HG02840 (cell line): Measurements from ENCODE around the gene RNU4-1.
"Not testable (repeated sequence)": the region's sequence is repeated elsewhere in the genome, so short reads cannot be mapped to it uniquely, and the experiment has no call there.

ENCODE experiments used
- ATAC-seq: cut with Tn5 transposase; IDR thresholded peaks from one replicate; pipeline ENCODE4 v1.9.1; 2021; ENCODE audit warnings: mild to moderate bottlenecking, moderate library complexity, moderate number of reproducible peaks; ENCODE audit not compliant: unreplicated experiment, low FRiP score

The RNU4-1 gene

DNA sequence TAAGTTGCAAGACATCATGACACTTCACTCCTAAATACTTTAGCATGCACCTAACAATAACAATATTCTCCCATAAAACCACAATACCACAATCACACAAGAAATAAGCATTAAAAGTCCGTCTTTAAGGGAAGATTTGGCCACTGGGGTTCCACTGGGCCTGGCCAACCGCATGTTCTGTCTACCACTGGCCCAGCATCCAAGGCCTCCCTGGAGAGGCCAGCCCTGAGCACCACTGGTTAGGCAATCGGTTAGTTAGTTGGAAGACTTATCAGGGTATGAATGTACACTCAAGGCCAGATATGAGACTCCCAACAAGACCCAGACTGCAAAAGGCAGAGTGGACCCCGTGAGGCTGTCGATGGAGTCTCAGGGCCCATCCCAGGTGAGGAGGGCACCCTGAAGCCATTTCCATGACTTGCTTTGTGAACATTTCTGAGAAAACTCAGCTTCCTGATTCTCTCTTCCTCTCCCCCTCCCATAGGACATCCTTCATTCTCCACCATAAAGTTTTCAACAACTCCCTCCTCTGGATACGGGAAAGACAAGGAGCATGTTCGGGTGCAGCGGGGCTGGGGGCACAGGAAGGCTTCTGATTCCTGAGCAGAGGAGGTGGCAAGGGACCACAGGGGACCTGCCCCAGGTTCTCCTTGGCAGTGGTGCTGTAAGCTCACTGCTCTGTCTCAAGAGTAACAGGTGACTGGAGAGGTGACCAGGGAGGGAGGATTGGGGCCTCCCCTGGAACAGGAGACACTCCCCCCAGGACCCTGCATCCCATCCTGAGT is 33.4 kb downstream of the RNU4-1 start:
- ATAC-seq = no peak

DNA sequence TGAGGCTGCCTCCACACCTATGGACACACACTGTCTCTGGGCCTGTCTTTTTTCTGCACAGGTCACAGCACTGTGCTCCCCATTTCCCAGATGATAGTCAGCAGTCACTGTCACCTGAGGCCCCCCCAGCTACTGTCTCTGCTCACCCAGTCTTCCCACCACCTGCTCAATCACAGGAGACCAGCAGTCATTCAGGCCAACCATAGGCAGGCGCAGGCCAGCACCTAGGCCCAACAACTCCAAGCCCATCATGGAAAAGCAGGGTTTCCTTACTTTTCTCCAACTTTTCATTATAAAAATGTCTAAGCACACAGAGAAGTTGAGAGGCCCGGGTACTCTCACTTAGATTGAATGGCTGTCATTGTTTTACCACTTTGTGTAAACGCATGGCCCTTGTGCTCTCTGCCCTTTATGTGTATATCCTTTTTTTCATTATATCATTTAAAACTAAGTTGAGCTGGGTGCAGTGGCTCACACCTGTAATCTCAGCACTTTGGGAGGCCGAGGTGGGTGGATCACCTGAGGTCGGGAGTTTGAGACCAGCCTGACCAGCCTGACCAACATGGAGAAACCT is 34.6 kb downstream of the RNU4-1 start:
- ATAC-seq = no peak

DNA sequence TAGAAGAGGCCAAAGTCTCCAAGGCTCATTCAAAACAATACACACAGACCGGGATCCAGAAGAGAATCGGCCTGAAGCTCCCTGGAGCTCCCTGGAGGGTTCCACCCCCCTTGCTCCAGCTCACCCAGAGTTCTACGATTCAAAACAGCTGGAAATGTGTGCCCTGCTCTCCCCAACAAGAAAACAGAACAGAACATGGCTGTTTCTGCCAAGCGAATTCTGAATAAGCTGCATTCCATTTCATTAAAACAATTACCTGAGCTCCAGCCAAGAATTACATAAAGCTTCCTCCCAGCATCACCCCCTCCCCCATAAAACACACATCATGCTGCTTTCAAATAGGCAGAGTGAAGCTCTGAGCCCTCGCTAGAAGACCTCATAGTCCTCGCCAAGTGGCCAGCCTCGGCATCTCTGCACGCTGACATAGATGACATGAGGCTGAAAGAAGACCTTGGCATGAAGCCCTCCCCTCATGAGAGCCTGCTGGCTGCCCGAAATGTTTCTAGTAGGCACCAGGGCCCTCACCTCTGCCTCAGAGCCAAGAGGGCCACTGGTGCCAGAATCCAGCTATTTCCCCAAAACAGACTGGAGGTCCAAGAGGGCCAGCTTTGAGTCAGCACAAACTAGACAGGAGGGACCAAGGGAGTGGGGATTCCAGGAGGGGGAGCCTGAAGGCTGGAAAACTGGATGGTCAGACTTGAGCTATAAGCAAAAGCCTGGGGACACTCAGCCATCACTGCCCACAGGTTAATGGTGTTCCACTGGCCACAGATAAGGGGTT is 35.8 kb downstream of the RNU4-1 start:
- ATAC-seq = no peak

DNA sequence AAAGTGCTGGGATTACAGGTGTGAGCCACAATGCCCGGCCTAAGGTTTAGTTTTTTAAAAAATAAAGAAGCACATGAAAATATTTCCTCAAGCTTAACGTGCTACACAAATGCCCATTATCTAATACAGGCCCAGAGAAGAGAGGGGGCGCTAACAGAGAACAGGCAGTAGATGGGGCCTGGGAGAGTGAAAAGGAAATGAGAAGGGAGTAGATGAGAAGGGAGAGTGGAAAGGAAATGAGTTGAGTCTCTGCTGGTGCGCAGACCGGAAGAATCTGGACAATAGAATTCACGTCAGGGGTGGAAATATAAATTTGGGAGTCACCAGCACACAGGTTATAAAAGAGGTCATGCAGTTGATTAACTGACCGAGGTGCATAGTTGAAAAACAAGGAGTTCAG is 38.2 kb downstream of the RNU4-1 start:
- no peak for ATAC-seq

DNA sequence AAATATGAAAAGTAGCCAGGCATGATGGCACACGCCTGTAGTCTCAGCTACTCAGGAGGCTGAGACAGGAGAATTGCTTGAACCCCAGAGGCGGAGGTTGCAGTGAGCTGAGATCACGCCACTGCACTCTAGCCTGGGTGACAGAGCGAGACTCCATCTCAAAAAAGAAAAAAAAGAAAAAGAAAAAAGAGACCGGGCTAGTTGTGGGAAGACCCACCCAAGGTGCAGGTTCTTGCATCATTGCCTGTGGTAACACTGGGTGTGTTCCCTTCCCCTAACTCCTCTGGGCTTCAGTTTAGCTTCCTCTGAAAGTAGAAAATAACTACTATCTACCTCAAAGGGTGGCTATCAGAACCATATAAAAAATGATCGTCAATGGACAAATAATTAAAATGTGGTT is 39.7 kb downstream of the RNU4-1 start:
- not testable (repeated sequence) for ATAC-seq

DNA sequence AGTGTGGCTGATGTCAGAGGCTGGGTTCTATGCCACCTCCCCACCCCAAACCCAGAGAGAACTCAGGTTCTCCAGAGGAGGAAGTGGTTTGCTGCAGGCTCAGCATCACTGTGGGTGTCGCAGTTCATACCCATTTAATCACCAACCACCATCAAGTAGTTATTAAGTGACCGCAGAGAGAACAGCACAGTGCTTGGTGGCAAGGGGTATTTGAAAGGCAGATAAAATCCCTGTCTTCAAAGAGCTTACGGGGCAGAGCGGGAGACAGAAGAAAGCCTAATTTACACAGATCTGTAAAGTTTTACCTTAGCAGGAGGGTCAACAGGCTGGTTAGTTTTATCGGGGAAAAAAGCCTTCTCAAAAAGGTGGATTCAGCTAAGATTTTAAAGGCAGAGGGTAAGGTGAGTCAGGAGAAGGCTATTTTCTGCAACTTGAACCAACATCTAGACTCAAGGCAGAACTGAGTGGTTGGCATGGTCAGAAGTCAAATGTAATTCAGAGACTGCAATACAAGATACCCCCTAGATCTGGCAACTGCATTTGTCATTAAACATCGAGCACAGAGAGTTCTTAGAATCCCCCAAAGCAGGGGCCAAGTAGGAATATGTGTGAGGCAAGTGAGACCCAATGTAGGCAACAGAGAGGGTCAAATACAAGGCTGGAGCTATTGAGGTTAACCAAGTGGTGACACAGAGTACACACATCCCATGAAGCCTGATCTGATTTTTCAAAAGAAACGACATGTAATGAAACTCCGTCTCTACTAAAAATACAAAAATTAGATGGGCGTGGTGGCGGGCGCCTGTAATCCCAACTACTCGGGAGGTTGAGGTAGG is 40.7 kb downstream of the RNU4-1 start:
- ATAC-seq = no peak

DNA sequence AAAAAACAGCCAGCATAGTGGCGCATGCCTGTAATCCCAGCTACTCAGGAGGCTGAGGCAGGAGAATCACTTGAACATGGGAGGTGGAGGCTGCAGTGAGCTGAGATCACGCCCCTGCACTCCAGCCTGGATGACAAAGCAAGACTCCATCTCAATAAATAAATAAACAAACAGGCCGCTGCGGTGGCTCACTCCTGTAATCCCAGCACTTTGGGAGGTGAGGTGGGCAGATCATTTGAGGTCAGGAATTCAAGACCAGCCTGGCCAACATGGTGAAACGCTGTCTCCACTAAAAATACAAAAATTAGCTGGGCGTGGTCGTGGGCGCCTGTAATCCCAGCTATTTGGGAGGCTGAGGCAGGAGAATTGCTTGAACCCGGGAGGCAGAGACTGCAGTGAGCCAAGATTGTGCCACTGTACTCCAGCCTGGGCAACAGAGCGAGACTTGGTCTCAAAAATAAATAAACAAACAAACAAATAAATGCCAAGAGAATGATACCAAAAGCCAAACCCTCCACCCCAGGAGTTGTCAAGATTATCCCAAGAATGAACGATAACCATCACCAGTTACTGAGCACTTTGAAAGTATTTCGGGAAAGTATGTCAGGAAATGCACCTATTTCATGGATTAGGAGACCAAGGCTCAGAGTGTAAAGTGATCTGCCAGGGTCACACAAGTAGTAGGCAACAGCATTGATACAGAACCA is 41.5 kb downstream of the RNU4-1 start:
- ATAC-seq = not testable (repeated sequence)

DNA sequence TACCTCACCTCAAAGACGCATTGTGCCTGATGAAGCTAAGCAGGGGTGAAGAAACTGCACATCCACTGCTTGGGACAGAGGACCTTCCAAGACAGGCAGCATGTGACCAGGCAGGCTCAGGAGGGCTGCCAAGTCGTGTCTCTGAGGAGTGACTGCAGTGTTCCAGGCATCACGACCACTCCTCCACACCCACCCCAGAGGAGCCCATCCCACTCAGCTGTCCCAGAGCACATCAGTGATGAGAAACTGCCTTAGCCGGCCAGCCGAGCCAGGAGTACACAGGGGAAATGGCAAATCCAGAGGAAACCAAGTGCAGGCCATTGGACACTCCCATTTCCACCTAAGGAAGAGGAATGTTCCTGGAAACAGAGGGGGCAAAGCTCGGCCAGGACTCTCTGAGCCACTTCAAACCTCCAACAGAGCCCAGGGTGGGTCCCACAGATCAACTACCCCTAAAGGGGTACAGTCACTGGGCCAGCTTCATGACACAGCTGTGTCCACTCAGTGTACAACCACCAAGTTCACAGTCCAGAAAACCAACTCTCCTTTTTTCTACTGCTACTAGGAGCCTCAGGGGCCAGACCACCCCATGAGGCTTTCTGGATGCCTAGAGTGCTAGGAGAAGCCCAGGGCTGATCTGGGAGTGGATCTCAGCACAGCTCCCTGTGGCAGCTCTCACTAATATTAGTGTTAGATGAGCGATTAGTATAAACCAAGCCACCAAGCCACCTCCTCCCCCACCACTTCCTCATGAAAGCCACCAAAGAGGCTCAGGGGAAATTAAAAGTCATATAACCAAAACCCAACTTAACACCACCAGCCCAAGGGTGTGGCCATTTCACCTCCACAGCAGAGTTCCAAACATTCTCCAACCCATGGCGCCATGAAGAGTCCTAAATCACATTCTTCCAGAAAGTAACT is 42.9 kb downstream of the RNU4-1 start:
- no peak for ATAC-seq

DNA sequence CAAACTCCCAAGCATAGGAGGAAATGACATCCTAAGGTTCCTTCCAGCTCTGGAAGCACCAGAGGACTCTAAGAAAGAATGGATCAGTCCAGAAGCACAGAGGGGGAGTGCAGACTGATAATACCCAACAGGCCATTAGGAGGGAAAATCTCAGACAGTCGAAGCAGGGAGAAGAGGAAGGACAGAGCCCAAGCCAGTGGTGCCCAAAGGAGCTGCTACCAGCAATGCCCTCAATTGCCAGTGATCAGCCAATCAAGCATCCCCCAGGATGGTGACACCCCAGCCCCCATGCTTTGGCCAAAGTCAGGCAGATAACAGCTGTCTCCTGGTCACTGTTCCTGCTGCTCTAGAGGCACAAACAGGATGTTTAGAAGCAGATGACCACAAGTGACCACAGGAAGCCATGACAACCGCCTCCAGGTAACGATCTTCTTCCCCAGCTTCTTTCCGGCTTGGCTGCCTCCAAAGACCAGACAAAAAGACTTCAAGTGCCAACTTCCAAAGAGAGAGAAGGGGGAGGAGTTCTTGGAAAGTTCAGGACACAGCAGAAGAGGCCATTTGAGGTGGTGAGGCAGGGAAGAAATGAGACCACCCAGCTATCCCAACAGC is 43.7 kb downstream of the RNU4-1 start:
- no peak for ATAC-seq

DNA sequence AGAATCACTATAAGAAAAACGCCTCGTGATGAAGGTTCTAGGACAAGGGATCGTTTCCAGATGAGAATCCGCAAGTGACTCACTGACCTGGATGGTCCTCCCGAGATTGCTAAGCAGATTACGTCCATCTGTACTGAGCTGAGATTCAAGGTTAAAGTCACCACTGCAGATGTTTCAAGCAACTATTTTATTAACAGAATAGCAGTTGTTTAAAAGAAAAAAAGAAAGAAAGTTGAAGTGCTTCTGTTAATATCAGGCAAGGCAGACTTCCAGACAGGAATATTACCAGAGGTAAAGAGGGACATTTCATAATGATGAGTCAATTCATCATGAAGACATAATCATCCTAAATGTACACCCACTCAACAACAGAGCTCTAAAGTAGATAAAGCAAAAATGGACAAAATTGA is 45.4 kb downstream of the RNU4-1 start:
- no peak for ATAC-seq

DNA sequence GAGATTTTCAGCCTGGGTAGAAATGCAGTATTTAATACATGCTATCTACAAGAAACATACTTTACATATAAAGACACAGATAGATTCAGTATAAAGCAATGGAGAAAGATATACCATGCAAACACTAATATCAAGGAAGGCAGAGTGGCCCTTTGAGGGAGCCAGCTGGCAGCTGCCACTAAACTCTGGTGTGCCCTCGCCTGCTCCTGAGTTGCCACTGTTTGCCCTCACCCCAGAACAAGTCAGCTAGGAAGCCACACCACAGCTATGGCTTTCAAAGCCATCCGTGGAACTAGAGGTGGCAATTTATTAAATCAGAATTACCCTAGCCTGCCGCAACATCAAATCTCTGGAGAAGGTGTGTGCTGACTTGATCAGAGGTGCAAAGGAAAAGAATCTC is 45.9 kb downstream of the RNU4-1 start:
- ATAC-seq = no peak

DNA sequence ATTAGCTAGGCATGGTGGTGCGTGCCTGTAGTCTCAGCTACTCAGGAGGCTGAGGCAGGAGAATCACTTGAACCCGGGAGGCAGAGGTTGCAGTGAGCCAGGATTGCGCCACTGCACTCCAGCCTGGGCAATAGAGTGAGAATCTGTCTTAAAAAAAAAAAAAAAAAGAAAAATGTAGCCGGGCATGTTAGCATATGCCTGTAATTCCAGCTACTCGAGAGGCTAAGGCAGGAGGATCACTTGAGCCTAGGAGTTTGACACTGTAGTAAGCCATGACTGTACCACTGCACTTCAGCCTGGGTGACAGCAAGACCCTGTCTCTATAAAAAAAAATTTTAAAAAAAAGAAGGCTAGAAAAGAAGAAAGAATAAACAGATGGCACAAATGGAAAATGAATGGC is 46.3 kb downstream of the RNU4-1 start:
- ATAC-seq = not testable (repeated sequence)
